HepG2 (cell line): ENCODE measurements around the gene KLC4. TPM values are rescaled to one million over a fixed set of nuclear protein-coding genes. Genes with fewer than 3 reads are reported as not detected.
A peak's percentile ranks its signal among the peaks of the same experiment; 100 is the strongest.

ENCODE experiments used
- CEBPG ChIP-seq: IDR thresholded peaks from 2 replicates; pipeline ENCODE4 v1.6.1; 2016
- ERF ChIP-seq: IDR thresholded peaks from 2 replicates; pipeline ENCODE4 v1.6.1; 2018; ENCODE audit warnings: missing biosample characterization, missing genetic modification reagents
- FOXA3 ChIP-seq: IDR thresholded peaks from 2 replicates; pipeline ENCODE4 v1.6.1; 2016; ENCODE audit warnings: missing genetic modification reagents, missing compliant biosample characterization
- GPN1 ChIP-seq: sonication (generic); formaldehyde crosslinking; IDR thresholded peaks from 2 replicates; pipeline ENCODE4 v1.5.1; 2020; ENCODE audit warnings: missing genetic modification reagents, borderline replicate concordance
- KDM1A ChIP-seq: IDR thresholded peaks from 2 replicates; pipeline ENCODE4 v1.6.1; 2016; ENCODE audit warnings: missing compliant biosample characterization
- KDM2A ChIP-seq: sonication (generic); formaldehyde crosslinking; IDR thresholded peaks from 2 replicates; pipeline ENCODE4 v1.4.0; 2020; ENCODE audit warnings: low read depth, missing genetic modification reagents, borderline replicate concordance
- SMC3 ChIP-seq: IDR thresholded peaks from 2 replicates; pipeline ENCODE4 v1.6.1; 2011; ENCODE audit warnings: low read length, improper control_type of control experiment
- SNAPC4 ChIP-seq: sonication (generic); formaldehyde crosslinking; IDR thresholded peaks from 2 replicates; pipeline ENCODE4 v1.4.0; 2020; ENCODE audit warnings: mild to moderate bottlenecking, missing genetic modification reagents
- THAP9 ChIP-seq: sonication (generic); formaldehyde crosslinking; IDR thresholded peaks from 2 replicates; pipeline ENCODE4; 2020; ENCODE audit warnings: missing genetic modification reagents, mild to moderate bottlenecking, borderline replicate concordance
- ZEB1 ChIP-seq: IDR thresholded peaks from 2 replicates; pipeline ENCODE4 v1.6.1; 2012; ENCODE audit warnings: mild to moderate bottlenecking, low read depth, inconsistent platforms; ENCODE audit not compliant: insufficient replicate concordance
- ZFAT ChIP-seq: sonication (generic); formaldehyde crosslinking; conservative IDR thresholded peaks from 2 replicates; pipeline ENCODE4 v1.8.1; 2023; ENCODE audit warnings: missing genetic modification reagents, inconsistent platforms
- ZNF432 ChIP-seq: sonication (generic); formaldehyde crosslinking; IDR thresholded peaks from 2 replicates; pipeline ENCODE4 v1.5.0; 2020; ENCODE audit warnings: missing genetic modification reagents, mild to moderate bottlenecking, borderline replicate concordance
- ZNF546 ChIP-seq: sonication (generic); formaldehyde crosslinking; conservative IDR thresholded peaks from 2 replicates; pipeline ENCODE4 v1.8.1; 2023; ENCODE audit warnings: mild to moderate bottlenecking, missing genetic modification reagents
- polyA plus RNA-seq, 8 experiments: library from polyadenylated mRNA; depleted of rRNA in 3 of 8; stranded (reverse) in 7 of 8; unstranded in 1 of 8; fragments of >200 nt; fragmentation: Illumina TruSeq in 4 of 8; extraction: Trizol in 4 of 8; gene quantifications; 2 replicates each; pipeline versions ENCODE4 v1.2.1 to v1.2.3, GENCODE V29; 2011 to 2016; ENCODE audit warnings: low read depth in 4 of 8, missing spikeins in 1 of 8, mixed read lengths in 1 of 8; ENCODE audit not compliant: insufficient read depth in 1 of 8
- total RNA-seq, 5 experiments: library from RNA; depleted of rRNA; stranded (reverse); fragments of >200 nt; fragmentation: Illumina TruSeq; extraction: Trizol; gene quantifications; 2 replicates each; pipeline ENCODE4 v1.2.3, GENCODE V29; 2016; ENCODE audit warnings: low read depth in 1 of 5
- TF ChIP-seq, protein P1 (sequence below): sonication (generic); IDR thresholded peaks from 2 replicates; pipeline ENCODE4 v1.6.1; 2016; ENCODE audit warnings: low read depth, borderline replicate concordance
- TF ChIP-seq, protein P2 (sequence below): sonication (generic); formaldehyde crosslinking; IDR thresholded peaks from 2 replicates; pipeline ENCODE4 v1.5.0; 2020; ENCODE audit warnings: mild to moderate bottlenecking, missing genetic modification reagents
- TF ChIP-seq, protein P3 (sequence below), 2 experiments: sonication (generic) in 1 of 2; formaldehyde crosslinking in 1 of 2; IDR thresholded peaks; 2 replicates each; pipeline versions ENCODE4 v1.4.0 to v1.6.1; 2018 to 2020; ENCODE audit warnings: missing genetic modification reagents in 2 of 2, borderline replicate concordance in 1 of 2, low read depth in 1 of 2, mild to moderate bottlenecking in 1 of 2, missing biosample characterization in 1 of 2

The KLC4 gene
- total and polyA plus RNA-seq, 2 of the 13 experiments (the other 11 are each of a cell fraction or from before 2014, with no cell fraction given), result 45.4 to 70.4 TPM

- TF ChIP-seq SNAPC4 (CRISPR knock-in tag) (no peak), GPN1 (CRISPR knock-in tag) (no peak), CEBPG (CRISPR knock-in tag) (peak; percentile 30; the same call in 1 of the 2 replicates), SMC3 (peak; percentile 7; the same call in 1 of the 2 replicates), ERF (CRISPR knock-in tag) (peak; percentile 64), ZNF546 (CRISPR knock-in tag) (0 out of 2 replicates have a peak, but pooled peaks have one; percentile 31), KDM2A (CRISPR knock-in tag) (peak; percentile 59; the same call in 1 of the 2 replicates), ZEB1 (no peak), ZNF432 (no peak), ZFAT (CRISPR knock-in tag) (no peak), KDM1A (CRISPR knock-in tag) (peak; percentile 36; the same call in 1 of the 2 replicates), THAP9 (CRISPR knock-in tag) (no peak), FOXA3 (CRISPR knock-in tag) (peak; percentile 97)
- TF ChIP-seq, protein P1, sequence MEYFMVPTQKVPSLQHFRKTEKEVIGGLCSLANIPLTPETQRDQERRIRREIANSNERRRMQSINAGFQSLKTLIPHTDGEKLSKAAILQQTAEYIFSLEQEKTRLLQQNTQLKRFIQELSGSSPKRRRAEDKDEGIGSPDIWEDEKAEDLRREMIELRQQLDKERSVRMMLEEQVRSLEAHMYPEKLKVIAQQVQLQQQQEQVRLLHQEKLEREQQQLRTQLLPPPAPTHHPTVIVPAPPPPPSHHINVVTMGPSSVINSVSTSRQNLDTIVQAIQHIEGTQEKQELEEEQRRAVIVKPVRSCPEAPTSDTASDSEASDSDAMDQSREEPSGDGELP, result peak; percentile 47; the same call in 1 of the 2 replicates
- TF ChIP-seq, protein P2, sequence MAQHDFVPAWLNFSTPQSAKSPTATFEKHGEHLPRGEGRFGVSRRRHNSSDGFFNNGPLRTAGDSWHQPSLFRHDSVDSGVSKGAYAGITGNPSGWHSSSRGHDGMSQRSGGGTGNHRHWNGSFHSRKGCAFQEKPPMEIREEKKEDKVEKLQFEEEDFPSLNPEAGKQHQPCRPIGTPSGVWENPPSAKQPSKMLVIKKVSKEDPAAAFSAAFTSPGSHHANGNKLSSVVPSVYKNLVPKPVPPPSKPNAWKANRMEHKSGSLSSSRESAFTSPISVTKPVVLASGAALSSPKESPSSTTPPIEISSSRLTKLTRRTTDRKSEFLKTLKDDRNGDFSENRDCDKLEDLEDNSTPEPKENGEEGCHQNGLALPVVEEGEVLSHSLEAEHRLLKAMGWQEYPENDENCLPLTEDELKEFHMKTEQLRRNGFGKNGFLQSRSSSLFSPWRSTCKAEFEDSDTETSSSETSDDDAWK, result no peak
- TF ChIP-seq, protein P3, sequence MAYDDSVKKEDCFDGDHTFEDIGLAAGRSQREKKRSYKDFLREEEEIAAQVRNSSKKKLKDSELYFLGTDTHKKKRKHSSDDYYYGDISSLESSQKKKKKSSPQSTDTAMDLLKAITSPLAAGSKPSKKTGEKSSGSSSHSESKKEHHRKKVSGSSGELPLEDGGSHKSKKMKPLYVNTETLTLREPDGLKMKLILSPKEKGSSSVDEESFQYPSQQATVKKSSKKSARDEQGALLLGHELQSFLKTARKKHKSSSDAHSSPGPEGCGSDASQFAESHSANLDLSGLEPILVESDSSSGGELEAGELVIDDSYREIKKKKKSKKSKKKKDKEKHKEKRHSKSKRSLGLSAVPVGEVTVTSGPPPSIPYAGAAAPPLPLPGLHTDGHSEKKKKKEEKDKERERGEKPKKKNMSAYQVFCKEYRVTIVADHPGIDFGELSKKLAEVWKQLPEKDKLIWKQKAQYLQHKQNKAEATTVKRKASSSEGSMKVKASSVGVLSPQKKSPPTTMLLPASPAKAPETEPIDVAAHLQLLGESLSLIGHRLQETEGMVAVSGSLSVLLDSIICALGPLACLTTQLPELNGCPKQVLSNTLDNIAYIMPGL (CRISPR knock-in tag; IDR thresholded peaks at IDR 0.05; ENCODE audit: borderline replicate concordance in 1 of 2, low read depth in 1 of 2), result peak in 1 of 2 experiments; percentile 87; a peak in 1 of 4 replicates
Observed at GRCh38 chr6:43089874-43090558, 30.6 kb downstream of the KLC4 start (continued).
